GM12801 (cell line): ENCODE measurements around the gene CATSPERZ.

Experiments used
- TF ChIP-seq, protein P1 (sequence below): IDR thresholded peaks from one replicate; pipeline ENCODE4 v1.5.1; 2011; ENCODE audit warnings: control low read depth; ENCODE audit not compliant: insufficient read length; ENCODE audit errors: extremely low read depth

CATSPERZ gene

DNA sequence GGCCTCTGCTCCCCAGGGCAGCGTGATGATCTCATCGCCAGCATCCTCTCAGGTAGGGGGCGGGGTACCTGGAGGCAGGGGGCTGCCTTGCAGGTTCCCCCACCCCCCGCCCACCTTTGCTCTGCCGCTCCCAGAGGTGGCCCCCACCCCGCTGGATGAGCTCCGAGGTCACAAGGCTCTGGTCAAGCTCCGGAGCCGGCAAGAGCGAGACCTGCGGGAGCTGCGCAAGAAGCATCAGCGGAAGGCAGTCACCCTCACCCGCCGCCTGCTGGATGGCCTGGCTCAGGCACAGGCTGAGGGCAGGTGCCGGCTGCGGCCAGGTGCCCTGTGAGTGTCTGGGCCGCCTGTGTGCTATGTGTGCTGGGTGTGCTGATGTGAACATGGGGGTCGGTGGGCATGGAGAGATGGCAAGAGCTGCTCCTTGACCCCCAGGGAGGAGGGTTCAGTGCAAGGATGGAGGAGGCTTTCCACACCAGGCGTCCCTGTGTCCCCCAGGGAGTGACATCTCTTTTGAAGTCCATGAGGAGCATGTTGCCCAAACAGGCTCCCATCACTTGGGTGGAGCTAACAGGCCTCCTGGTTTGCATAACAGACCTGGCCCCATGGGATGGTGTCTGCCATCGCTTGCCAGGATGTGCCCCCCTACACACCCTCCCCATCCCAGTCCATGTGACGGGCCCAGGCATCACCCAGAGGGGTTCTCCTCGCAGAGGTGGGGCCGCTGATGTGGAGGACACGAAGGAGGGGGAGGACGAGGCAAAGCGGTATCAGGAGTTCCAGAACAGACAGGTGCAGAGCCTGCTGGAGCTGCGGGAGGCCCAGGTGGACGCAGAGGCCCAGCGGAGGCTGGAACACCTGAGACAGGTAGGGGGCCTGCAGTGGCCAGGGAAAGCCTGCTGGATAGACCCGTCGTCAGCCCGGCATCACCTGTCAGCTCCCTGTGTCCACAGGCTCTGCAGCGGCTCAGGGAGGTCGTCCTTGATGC lies 34.7 kb upstream of the CATSPERZ start:
- TF ChIP-seq, protein P1, sequence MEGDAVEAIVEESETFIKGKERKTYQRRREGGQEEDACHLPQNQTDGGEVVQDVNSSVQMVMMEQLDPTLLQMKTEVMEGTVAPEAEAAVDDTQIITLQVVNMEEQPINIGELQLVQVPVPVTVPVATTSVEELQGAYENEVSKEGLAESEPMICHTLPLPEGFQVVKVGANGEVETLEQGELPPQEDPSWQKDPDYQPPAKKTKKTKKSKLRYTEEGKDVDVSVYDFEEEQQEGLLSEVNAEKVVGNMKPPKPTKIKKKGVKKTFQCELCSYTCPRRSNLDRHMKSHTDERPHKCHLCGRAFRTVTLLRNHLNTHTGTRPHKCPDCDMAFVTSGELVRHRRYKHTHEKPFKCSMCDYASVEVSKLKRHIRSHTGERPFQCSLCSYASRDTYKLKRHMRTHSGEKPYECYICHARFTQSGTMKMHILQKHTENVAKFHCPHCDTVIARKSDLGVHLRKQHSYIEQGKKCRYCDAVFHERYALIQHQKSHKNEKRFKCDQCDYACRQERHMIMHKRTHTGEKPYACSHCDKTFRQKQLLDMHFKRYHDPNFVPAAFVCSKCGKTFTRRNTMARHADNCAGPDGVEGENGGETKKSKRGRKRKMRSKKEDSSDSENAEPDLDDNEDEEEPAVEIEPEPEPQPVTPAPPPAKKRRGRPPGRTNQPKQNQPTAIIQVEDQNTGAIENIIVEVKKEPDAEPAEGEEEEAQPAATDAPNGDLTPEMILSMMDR, result no peak

DNA sequence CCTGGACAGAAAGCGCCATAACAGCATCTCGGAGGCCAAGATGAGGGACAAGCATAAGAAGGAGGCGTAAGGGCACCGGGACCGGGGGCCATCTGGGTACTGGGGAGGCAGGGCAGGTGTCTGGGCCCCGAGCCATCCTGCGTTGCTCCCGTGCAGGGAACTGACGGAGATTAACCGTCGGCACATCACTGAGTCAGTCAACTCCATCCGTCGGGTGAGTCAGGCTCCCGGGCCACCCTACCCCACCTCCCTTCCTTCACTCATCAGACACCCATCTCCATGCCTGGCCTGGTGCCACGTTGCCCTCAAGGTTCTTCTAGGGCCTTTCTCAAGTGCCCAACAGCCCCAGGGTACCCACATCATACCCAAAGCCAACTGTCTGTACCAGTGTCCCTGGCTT lies 33.8 kb upstream of the CATSPERZ start:
- TF ChIP-seq, protein P1, result no peak

DNA sequence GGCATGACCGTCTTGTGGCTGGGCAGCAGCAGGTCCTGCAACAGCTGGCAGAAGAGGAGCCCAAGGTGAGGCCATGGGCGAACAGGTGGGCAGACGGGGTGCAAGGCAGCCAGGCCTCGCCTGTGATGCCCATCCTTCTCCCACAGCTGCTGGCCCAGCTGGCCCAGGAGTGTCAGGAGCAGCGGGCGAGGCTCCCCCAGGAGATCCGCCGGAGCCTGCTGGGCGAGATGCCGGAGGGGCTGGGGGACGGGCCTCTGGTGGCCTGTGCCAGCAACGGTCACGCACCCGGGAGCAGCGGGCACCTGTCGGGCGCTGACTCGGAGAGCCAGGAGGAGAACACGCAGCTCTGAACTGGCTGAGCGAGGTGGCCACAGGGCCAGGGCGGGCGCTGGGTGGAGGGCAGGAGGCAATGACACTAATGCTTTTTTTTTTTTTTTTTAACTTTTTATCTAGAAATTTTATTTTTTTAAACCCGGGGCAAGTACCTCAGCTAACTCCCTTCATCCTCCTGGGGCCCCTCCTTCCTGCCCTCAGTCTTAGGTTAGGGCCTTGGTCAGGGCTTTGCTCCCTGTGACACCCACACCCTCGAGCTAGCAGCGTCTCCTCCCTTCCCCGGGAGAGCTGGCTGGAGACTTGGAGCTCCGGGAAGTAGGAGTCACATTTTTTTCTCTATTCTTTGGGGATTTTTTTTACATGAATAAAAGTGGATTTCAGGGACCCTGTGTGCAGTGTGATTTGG lies 32.8 kb upstream of the CATSPERZ start:
- TF ChIP-seq, protein P1, result no peak

DNA sequence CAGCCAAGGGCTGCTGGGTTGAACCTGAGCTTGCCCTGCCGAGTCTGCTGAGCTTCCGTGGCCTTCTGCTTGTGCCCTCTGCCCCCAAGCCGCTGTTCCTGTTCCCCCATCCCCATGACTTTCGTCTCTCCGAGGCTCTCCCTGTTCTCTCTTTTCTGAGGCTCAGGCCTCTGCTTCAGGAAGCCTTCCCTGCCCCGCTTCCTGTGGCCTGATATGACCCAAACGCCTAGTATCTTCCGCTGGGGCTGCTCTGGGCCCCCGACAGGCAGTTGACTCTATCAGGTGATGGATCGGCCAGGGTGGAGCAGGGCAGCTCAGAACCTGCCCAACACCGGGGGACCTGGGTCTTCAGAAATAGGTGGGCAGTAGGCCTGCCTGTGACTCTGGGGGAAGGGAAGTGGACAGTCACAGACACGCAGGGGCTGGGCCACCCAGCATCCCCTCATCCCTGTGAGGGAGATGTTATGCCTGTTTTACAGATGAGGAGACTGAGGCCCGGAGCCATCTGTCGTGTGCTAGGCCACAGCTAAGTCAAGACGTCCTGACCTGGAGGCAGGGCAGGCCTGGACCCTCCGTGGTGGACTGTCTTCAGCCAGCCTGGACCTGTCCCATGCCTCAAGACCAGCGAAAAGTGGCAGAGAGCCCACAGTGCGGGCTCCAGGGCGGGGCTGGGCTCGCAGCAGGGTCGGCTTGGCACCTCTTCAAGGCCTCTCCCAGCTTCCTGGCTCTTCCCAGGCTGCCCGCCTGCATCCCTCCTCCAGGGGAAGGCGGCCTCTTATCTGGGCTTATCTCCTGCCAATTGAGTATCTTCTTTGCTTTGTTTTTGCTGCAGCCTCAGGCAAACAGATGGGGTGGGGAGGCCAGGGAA lies 31.9 kb upstream of the CATSPERZ start:
- TF ChIP-seq, protein P1, result no peak

DNA sequence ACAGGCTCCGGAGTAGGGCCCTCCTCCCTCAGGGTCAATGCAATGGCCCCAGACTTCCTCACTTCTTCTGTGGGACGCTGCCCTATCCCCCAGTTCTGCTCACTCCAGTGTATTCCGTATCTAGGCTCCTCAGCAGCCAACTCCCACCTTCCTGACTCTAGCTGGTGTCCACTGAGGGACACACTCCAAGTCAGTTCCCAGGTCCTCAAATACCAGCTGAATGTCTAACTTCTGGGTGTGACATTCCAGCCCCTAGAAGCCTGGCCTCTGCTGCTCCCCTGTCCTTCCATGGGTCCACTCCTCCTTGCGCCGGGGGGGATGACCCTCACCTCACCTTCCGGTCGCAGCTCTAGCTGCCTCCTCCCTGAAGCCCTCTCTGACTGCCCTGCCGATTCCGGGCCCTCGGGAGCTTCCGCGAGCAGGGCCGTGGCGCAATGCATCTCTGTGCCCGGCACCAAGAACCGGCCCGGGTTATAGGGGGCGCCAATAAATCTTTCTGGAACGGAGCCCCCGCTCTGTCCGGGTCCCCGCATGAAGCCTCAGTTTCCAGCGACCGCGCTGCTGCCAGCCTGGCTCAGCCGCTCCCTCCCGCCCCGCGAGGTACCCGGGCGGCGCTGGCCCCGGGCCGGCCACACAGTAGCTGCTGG lies 31.1 kb upstream of the CATSPERZ start:
- TF ChIP-seq, protein P1, result no peak

DNA sequence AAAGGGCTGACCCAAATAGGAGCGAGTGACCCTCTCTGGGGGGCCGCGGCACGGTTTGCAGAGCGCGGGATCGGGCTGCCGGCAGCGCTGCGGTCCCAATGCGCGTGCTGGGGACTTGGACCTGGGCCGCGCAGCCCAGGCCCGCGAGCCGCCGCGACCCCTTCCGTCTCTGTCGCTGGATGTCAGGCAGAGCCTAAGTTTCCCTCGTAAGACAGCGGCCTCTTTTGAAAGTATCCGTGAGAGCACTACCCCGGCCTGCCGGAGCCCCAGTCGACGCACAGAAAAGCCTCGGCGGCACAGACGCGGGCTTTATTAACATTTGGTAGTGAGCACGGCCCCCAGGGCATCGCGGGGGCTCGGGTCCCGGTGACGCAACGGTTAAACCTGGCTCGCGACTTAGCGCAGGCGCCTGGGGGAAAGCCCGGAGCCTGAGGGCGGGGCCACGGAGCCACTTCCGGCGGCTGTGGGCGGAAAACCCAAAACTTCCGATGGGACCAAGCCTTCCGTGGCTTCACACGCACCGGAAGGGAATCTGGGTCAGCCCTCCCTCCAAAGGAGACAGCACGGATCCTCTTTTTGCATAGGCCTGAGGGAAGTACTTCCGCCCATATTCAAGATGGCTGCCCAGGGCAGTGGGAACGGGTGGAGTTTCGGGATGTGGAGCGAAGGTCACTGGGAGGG lies 30.5 kb upstream of the CATSPERZ start:
- TF ChIP-seq, protein P1, result no peak
